GM10266 (cell line): Measurements from ENCODE around the gene TNFRSF11A.

Source experiments
- DNase-seq: peaks from one replicate; pipeline ENCODE4 v3.0.0; 2012; ENCODE audit errors: extremely low spot score
- CTCF ChIP-seq: IDR thresholded peaks from 2 replicates; pipeline ENCODE4 v1.5.1; 2012; ENCODE audit warnings: mild to moderate bottlenecking, low read depth; ENCODE audit not compliant: control insufficient read depth, insufficient read depth; ENCODE audit errors: missing control alignments

The TNFRSF11A gene

DNA sequence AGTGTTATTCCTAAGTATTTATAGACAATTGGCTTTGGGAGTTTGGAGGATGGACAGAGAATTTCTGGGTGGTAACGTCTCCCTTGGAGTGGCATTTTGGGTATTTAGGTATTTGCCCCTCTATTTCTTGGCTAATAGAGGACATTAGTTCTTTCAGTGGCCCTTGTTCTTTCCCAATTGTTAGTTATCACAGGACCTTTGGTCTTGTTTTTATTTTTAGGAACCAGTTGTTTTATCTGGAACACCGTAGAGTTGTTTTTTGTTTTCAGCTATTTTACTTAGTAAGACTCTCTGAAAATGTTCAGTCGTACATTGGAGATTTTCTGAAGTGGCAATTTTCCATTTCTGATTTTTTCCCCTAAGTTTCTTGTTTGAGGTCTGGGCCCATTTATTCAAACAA lies 40.5 kb upstream of the TNFRSF11A start:
- DNase-seq, result no peak
- TF ChIP-seq CTCF, result no peak

DNA sequence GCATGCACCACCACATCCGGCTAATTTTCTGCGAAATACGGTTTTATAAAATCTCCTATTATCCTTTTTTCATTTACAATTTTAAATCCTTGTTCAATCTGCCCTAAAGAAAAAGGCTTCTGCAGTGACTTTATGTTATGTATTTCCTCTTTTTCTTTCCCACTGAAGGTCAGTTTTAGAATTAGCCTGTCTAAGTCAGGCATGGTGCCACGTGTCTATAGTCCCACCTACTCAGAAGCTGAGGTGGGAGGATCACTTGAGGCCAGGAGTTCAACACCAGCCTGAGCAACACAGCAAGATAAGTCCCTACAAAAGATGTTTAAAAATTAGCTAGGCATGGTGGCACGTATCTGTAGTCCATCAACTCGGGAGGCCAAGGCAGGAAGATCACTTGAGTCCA lies 39.8 kb upstream of the TNFRSF11A start:
- TF ChIP-seq CTCF, result no peak
- no peak for DNase-seq

- DNase-seq, result no peak
- no peak for TF ChIP-seq CTCF
Measured at GRCh38 chr18:62287781-62288664, 37.1 kb upstream of the TNFRSF11A start.

DNA sequence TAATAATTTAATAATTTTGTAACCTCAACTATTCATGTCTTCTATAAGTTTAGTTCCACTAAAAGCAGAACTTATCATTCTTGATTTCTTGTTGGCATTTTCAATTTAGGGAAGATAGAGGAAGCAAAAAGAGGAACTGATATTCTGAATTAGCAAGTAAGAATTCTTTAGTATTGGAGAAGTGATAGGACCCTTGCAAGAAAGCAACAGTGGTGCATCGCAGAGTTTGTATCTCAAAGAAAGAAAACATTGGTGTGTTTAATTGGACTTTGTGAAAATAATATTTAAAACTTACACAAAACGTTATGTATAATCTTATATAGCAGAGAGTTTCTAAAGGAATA lies 36.5 kb upstream of the TNFRSF11A start:
- TF ChIP-seq CTCF, result no peak
- no peak for DNase-seq

GRCh38 chr18:62289047-62289446 lies 36.1 kb upstream of the TNFRSF11A start:
- no peak for TF ChIP-seq CTCF
- peak; percentile 11 for DNase-seq

DNA sequence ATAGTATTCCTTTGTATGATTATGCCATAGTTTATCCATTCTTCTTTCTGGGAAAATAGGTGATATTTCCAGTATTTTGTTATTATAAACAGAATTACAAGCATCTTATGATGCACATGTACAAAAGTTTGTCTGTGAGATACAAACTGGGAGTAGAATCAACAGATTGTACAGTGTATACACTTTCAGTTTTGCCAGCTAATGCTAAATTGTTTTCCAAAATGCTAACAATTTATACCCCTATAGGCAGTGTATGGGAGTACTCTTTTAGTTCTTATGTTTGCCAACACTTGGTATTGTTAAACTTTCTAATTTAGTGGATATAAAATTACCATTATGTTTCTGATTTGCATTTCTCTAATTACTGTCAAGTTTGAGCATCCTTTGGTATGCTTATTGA lies 31.0 kb upstream of the TNFRSF11A start:
- no peak for TF ChIP-seq CTCF
- DNase-seq, result no peak

- TF ChIP-seq CTCF, result no peak
- DNase-seq, result no peak
Measured at GRCh38 chr18:62300359-62300963, 24.6 kb upstream of the TNFRSF11A start.
